HL-60 (cell line): ENCODE measurements around the gene DBI.

ENCODE experiments used
- CTCF ChIP-seq: IDR thresholded peaks from one replicate; pipeline ENCODE4 v1.5.1; 2011; ENCODE audit warnings: low read length, control low read depth, inconsistent platforms; ENCODE audit not compliant: insufficient read depth
- GABPA ChIP-seq: IDR thresholded peaks from 2 replicates; pipeline ENCODE4 v1.6.1; 2012; ENCODE audit warnings: low read depth
- POLR2AphosphoS5 ChIP-seq: IDR thresholded peaks from 2 replicates; pipeline ENCODE4 v1.6.1; 2012; ENCODE audit warnings: low read depth
- REST ChIP-seq: IDR thresholded peaks from 2 replicates; pipeline ENCODE4 v1.6.1; 2012; ENCODE audit warnings: low read depth; ENCODE audit not compliant: insufficient replicate concordance

GRCh38 chr2:119419803-119420508 is 53.2 kb downstream of the DBI start:
- no peak for TF ChIP-seq CTCF
- TF ChIP-seq GABPA = no peak
- no peak for TF ChIP-seq POLR2AphosphoS5
- no peak for TF ChIP-seq REST
